ENCODE data around the gene NADSYN1.

DNA sequence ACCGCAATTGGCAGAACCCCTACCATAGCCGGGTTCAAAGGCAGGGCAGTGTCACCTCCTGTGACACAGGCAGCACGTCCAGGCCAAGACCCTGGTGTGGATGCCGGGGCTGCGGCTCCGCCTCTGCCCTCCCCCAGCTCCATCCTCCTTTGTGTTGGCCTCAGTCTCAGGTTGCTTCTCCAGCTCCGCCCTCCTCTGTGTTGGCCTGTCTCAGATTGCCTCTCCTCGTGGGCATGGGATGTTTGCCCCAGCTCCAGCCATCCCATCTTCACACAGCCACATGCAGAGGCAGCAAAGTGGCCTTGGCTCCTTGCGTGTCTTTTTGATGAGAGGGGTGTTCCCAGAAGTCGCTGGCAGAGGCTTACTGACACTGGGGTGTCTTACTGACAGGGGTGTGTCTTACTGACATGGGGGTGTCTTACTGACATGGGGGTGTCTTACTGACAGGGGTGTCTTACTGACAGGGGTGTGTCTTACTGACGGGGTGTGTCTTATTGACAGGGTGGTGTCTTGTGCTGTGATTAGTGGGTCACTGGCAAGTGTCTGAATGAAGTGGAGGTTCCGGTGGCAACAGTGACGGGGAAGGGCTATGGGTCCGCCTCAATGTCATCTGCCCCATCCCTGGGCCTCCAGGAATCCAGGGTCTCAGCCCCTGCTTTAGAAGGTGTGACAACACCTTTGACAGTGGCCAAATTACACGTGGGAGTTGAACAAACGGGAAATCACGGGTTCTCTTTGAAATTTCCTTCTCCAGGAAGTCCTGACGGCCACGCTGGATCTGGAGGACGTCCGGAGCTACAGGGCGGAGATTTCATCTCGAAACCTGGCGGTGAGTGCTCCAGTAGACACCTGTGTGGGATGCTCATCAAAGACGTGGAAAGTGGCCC lies 24.9 kb downstream of the NADSYN1 start:
- TF ChIP-seq, protein P1, sequence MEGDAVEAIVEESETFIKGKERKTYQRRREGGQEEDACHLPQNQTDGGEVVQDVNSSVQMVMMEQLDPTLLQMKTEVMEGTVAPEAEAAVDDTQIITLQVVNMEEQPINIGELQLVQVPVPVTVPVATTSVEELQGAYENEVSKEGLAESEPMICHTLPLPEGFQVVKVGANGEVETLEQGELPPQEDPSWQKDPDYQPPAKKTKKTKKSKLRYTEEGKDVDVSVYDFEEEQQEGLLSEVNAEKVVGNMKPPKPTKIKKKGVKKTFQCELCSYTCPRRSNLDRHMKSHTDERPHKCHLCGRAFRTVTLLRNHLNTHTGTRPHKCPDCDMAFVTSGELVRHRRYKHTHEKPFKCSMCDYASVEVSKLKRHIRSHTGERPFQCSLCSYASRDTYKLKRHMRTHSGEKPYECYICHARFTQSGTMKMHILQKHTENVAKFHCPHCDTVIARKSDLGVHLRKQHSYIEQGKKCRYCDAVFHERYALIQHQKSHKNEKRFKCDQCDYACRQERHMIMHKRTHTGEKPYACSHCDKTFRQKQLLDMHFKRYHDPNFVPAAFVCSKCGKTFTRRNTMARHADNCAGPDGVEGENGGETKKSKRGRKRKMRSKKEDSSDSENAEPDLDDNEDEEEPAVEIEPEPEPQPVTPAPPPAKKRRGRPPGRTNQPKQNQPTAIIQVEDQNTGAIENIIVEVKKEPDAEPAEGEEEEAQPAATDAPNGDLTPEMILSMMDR (IDR thresholded peaks at IDR 0.05) = no peak
- TF ChIP-seq ZNF423 (CRISPR knock-in tag; IDR thresholded peaks at IDR 0.05) (no peak), ETV6 (CRISPR knock-in tag; IDR thresholded peaks at IDR 0.05) (no peak), USF1 (CRISPR knock-in tag; IDR thresholded peaks at IDR 0.05) (no peak), ATF1 (CRISPR knock-in tag; IDR thresholded peaks at IDR 0.05) (no peak), CREB1 (CRISPR knock-in tag; IDR thresholded peaks at IDR 0.05) (no peak), GABPB1 (CRISPR knock-in tag; IDR thresholded peaks at IDR 0.05) (no peak), FOXK1 (CRISPR knock-in tag; IDR thresholded peaks at IDR 0.05) (no peak), JAZF1 (CRISPR knock-in tag; IDR thresholded peaks at IDR 0.05) (no peak), SMAD3 (CRISPR knock-in tag; IDR thresholded peaks at IDR 0.05; ENCODE audit: borderline replicate concordance) (no peak), RELA (CRISPR knock-in tag; IDR thresholded peaks at IDR 0.05; ENCODE audit: borderline replicate concordance) (no peak)
- TF ChIP-seq, protein P2, sequence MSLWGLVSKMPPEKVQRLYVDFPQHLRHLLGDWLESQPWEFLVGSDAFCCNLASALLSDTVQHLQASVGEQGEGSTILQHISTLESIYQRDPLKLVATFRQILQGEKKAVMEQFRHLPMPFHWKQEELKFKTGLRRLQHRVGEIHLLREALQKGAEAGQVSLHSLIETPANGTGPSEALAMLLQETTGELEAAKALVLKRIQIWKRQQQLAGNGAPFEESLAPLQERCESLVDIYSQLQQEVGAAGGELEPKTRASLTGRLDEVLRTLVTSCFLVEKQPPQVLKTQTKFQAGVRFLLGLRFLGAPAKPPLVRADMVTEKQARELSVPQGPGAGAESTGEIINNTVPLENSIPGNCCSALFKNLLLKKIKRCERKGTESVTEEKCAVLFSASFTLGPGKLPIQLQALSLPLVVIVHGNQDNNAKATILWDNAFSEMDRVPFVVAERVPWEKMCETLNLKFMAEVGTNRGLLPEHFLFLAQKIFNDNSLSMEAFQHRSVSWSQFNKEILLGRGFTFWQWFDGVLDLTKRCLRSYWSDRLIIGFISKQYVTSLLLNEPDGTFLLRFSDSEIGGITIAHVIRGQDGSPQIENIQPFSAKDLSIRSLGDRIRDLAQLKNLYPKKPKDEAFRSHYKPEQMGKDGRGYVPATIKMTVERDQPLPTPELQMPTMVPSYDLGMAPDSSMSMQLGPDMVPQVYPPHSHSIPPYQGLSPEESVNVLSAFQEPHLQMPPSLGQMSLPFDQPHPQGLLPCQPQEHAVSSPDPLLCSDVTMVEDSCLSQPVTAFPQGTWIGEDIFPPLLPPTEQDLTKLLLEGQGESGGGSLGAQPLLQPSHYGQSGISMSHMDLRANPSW (CRISPR knock-in tag; conservative IDR thresholded peaks at IDR 0.05; ENCODE audit: low read depth) = no peak
- TF ChIP-seq, protein P3, sequence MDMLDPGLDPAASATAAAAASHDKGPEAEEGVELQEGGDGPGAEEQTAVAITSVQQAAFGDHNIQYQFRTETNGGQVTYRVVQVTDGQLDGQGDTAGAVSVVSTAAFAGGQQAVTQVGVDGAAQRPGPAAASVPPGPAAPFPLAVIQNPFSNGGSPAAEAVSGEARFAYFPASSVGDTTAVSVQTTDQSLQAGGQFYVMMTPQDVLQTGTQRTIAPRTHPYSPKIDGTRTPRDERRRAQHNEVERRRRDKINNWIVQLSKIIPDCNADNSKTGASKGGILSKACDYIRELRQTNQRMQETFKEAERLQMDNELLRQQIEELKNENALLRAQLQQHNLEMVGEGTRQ (CRISPR knock-in tag; IDR thresholded peaks at IDR 0.05) = no peak

All from WTC11 (cell line).